GM21515 (cell line): ENCODE measurements around the gene KDELR1.
"Not testable (repeated sequence)": the region's sequence is repeated elsewhere in the genome, so short reads cannot be mapped to it uniquely, and the experiment has no call there.

Source experiments
- ATAC-seq: cut with Tn5 transposase; IDR thresholded peaks from one replicate; pipeline ENCODE4 v1.9.1; 2021; ENCODE audit not compliant: unreplicated experiment

The KDELR1 gene

DNA sequence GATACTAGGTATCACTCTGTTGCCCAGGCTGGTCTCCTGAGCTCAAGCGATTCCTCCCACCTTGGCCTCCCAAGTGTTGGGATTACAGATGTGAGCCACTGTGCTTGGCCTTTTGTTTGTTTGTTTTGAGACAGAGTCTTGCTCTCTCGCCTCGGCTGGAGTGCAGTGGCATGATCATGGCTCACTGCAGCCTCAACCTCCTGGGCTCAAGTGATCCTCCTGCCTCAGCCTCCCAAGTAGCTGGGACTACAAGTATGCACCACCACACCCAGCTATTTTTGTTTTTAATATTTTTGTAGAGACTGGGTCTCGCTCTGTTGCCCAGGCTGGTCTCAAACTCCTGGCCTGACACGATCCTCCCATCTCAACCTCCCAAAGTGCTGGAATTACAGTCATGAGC is 19.6 kb downstream of the KDELR1 start:
- not testable (repeated sequence) for ATAC-seq

DNA sequence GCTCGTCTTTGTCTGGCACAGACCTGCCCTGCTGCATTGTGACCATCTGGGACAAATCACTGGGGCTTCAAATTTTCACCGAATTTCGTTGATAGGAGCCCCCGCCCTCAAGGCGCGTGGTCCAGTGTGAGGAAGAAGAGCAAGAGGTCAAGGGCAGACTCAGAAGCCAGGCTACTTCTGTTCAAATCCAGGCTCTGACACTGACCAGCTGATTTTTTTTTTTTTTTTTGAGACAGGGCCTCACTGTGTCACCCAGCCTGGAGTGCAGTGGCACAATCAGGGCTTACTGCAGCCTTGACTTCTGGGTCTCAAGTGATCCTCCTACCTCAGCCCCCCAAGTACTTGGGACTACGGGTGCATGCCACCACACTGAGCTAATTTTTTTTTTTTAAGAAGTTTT is 20.0 kb downstream of the KDELR1 start:
- ATAC-seq, result no peak

DNA sequence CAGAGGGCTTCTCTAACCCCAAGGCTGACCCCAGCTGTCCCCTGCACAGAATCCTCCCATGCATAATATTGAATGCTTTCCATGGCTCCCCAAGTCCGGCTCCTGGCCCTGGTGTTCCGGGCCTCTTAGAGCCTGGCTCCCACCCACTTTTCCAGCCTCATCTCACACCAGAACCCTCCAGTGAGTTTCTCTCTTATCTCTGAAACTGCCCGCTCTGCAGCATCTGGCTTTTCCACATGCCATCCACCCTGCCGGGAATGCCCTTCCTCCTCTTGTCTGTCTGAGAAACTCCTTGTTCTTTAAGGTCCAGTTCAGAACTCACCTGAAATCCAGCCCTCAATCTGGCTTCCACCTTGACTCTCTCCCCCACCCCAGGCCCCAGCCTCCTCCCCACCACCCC is 20.4 kb downstream of the KDELR1 start:
- no peak for ATAC-seq

- no peak for ATAC-seq
These were observed 22.4 kb downstream of the KDELR1 start for GRCh38 chr19:48368936-48369335.

DNA sequence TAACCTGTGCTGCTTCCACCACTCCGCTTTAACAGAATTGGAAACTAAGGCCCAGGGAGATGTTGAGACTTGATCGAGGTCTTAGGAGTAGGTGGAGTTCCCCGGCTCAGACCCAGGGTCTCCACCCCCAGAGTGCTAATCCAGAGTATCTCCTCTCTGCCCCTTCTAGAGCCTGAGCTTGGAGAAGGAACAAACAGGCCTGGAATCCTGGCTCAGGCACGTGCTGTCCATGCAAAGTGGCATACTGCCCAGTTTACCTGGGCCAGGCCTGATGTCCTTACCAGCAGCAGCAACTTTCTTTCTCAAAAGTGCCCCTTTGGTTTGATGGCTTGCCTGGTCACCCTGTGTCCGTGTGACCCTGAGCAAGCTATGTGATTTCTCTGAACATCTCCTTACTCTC is 23.5 kb downstream of the KDELR1 start:
- no peak for ATAC-seq

- no peak for ATAC-seq
These were observed 25.7 kb downstream of the KDELR1 start for GRCh38 chr19:48365602-48366001.

DNA sequence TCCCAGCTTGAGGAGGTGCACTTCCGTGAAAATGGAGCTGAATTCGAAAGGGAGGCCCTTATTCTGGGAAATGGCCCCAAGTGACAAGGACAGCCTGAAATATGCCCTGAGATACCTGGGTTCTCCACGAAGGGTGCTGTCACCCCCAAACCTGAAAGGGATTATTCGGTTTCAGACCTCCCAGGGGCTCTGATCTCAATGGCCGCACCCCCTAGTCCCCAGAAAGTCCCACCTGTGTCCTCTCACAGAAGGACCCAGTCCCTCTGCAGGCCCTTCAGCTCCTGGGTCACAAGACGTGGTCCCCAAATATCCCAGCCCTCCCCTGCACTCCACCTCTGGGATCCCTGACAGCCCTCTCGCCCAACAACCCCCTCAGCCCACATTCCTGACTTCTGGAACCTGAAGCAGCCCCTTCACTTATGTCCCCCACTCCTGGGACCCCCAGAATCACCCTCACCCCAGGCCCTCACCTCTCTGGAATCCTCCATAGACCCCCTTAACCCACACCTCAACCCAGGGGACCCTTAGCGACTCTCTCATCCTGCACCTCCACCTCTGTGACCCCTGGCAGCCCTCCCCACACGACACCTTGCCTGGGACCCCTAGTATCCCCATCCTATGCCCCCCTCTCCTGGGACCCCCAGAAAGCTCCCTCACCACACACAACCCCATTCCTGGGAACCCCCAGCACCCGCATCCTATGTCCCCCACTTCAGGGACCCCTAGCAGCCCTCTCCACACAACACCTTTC is 26.6 kb downstream of the KDELR1 start:
- no peak for ATAC-seq

GRCh38 chr19:48363810-48364597 is 27.3 kb downstream of the KDELR1 start, which contains the start of the genes SYNGR4 and TMEM143:
TSS of gene SYNGR4 (plus strand) at chr19:48364367. CDS start at chr19:48365843, 1,476 bp downstream.
TSS of gene TMEM143 (minus strand) at chr19:48363940. CDS start at chr19:48363920, 20 bp downstream.
- peak; percentile 73 for ATAC-seq

DNA sequence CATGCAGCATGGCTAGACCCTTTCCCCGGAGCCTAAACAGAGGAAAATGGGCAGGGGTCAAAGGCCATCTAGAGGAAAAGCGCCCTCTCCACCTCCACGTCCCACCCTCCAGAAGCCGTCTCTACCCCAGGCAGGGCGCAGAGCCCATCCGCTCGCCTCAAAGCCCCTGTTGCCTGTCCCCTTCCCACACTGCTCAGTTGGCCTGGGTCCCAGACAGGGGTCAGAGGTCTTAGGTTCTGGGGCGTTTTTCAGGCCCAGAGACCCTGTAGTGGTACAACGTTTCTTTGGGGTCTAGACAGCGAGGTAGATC is 27.9 kb downstream of the KDELR1 start:
- peak; percentile 16 for ATAC-seq

DNA sequence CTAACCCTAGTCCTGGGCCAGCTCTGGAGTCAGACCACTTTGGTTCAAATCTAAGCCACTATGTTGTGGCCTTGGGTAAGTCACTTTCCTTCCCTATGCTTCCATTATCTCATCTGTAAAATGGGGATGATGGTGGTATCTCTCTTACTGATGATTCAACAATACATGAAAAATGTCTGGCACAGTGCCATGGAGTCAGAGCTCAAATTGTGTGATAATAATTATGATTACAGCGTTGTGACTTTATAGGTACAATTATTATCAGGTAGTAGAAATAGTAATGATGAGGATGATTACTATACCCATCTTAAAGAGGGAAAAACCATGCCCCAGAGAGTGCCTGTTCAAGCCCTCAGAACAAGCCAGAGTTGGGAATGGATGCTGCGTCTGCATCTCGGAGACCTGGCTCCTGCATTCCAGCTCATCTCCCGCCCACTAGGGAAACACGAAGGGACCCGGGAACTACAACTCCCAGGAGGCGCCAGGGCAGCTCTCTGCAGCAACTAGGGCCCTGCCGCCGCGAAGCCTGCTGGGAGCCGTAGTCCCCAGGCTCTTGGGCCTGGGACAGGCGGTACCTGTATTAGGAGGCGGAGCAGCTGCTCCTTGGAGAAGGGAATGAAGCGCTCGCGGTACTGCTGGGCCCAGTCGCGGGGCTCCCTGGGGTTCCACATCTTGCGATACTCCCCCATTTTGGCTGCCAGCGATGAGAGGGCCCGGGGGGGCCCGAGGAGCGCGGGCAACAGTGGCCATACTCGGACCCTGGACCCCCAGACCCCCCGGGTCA is 28.4 kb downstream of the KDELR1 start:
- peak; percentile 45 for ATAC-seq

DNA sequence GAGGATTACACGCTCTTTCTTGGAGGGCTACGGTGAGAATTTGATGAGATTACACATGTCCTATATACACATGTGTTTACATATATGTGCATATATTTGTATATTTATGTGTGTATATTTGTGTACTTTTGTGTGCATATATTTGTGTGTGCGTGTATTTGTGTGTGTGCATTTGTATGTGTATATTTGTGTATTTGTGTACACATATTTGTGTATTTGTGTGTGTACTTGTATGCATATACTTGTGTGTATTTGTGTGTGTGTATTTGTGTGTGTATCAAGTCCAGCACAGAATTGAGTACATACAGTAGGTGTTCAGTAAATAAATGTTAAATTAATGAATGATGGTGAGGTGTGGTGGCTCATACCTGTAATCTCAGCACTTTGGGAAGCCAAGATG is 29.4 kb downstream of the KDELR1 start:
- no peak for ATAC-seq

- no peak for ATAC-seq
These were observed 32.2 kb downstream of the KDELR1 start for GRCh38 chr19:48359123-48359522.

- no peak for ATAC-seq
These were observed 35.9 kb downstream of the KDELR1 start for GRCh38 chr19:48355365-48355954.

DNA sequence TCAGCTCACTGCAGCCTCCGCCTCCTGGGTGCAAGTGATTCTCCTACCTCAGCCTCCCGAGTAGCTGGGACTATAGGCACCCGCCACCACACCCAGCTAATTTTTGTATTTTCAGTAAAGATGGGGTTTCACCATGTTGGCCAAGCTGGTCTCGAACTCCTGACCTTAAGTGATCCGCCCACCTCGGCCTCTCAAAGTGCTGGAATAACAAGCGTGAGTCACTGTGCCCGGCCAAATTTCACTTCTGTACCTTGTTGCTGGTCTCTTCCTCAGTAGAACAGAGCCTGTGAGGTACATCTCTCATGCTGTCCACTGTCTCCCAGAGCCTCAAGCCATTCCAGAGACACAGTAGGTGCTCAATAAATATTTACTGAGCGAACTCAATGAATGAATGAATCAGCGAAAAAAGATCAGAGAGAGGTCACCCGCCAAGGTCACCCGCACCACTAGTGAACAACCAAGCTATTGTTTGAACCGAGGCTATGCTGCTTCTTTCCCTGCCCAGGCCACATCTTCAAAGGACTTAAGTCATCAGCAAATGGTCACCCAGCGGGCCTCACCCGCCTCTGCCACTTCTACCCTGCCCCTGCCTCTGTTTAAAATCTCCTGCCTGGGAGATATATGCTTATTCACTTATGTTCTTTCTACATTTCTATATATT is 36.9 kb downstream of the KDELR1 start:
- no peak for ATAC-seq

DNA sequence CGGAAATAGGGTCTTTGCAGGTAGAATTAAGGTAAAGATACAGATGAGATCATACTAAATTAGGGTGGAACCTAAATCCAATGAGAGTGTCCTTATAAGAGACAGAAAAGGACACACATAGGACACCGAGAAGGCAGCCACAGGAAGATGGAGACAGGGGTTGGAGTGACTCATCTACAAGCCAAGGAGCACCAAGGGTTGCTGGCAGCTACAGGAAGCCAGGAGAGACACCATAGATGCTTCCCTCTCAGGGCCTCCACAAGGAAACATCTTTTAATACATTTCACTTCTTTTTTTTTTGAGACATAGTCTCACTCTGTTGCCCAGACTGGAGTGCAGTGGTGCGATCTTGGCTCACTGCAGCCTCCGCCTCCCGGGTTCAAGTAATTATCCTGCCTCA is 37.7 kb downstream of the KDELR1 start:
- no peak for ATAC-seq

GRCh38 chr19:48351341-48351752 is 40.0 kb downstream of the KDELR1 start:
- no peak for ATAC-seq

- ATAC-seq, result no peak
These were observed 40.5 kb downstream of the KDELR1 start for GRCh38 chr19:48350856-48351255.

DNA sequence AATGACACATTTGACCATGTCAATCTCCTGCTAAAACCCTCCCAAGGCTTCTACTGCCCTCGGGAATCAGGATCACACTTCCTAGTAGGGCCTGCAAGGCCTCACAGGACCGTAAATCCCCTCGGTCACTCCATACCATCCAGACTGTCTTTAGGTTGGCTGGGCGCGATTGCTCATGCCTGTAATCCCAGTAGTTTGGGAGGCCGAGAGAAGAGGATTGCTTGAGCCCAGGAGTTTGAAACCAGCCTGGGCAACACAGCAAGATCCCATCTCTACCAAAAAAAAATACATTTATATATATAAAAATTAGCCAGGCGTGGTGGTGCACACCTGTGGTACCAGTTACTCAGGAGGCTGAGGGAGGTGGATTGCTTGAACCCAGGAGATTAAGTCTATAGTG is 42.6 kb downstream of the KDELR1 start:
- no peak for ATAC-seq

DNA sequence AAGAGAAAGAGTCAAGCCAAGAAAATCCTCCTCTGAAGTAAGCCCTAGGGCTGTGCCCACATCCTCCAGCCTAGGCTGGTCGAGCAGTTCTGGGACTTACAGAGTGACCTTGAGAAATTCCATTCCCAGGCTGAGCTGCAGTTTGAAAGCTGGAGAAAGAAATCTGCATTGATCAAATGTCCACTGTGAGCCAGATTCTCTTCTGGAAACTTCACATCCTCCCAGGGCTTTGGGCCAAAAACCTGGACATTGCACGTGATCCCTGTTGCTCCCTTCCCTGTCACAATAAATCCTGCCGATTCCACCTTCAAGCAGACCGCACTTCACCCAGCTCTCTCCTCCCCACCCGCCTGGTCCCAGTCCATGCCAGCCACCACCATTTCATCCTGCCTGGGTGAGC is 43.3 kb downstream of the KDELR1 start:
- no peak for ATAC-seq

GRCh38 chr19:48346191-48346590 is 45.2 kb downstream of the KDELR1 start:
- ATAC-seq, result no peak

DNA sequence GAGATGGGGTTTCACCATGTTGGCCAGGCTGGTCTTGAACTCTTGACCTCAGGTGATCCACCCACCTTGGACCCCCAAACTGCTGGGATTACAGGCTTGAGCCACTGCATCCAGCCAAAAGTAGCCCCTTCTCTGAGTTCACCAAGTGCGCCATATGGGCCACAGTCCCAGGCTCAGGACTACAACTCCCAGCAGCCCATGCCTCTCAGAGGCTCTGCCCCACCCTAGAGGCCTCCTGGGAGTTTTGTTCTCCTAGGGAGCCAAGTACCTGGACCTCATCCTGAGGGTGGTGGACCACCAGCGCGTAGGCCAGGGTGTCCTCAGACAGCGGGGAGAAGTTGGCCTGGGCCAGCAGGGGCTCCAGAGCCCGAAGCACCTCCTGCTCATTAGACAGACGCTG is 46.5 kb downstream of the KDELR1 start:
- ATAC-seq, result no peak
